H9 (cell line): Measurements from ENCODE around the gene HLA-C. TPM values are rescaled to one million over a fixed set of nuclear protein-coding genes. Genes with fewer than 3 reads are reported as not detected.

ENCODE experiments used
- DNase-seq: peaks from one replicate; pipeline ENCODE4 v3.0.0-alpha.2; 2017
- H2AFZ ChIP-seq: one replicate; pipeline ENCODE4 v1.6.1; 2013; ENCODE audit warnings: mild to moderate bottlenecking, low read length, control low read depth, moderate library complexity
- H2AK5ac ChIP-seq: 2 replicates; pipeline ENCODE4 v1.6.1; 2013; ENCODE audit warnings: low read length, control low read depth, mixed read lengths; ENCODE audit not compliant: insufficient read length
- H2BK120ac ChIP-seq: one replicate; pipeline ENCODE4 v1.6.1; 2013; ENCODE audit warnings: low read depth, mild to moderate bottlenecking, low read length, control low read depth, inconsistent platforms; ENCODE audit not compliant: poor library complexity, severe bottlenecking
- H2BK12ac ChIP-seq: 2 replicates; pipeline ENCODE4 v1.6.1; 2013; ENCODE audit warnings: low read length, control low read depth, mixed read lengths, low read depth; ENCODE audit not compliant: insufficient read length
- H2BK15ac ChIP-seq: 2 replicates; pipeline ENCODE4 v1.6.1; 2013; ENCODE audit warnings: low read depth, low read length, control low read depth
- H2BK20ac ChIP-seq: one replicate; pipeline ENCODE4 v1.6.1; 2013; ENCODE audit warnings: low read depth, mild to moderate bottlenecking, low read length, control low read depth, inconsistent platforms; ENCODE audit not compliant: poor library complexity, severe bottlenecking
- H2BK5ac ChIP-seq: 2 replicates; pipeline ENCODE4 v1.6.1; 2013; ENCODE audit warnings: low read length, control low read depth, mixed read lengths; ENCODE audit not compliant: insufficient read length
- H3K14ac ChIP-seq: 2 replicates; pipeline ENCODE4 v1.6.1; 2013; ENCODE audit warnings: low read length, control low read depth; ENCODE audit not compliant: insufficient read depth
- H3K18ac ChIP-seq: 2 replicates; pipeline ENCODE4 v1.6.1; 2013; ENCODE audit warnings: low read depth, mild to moderate bottlenecking, mixed read lengths, low read length, control low read depth; ENCODE audit not compliant: insufficient read length
- H3K23ac ChIP-seq: 2 replicates; pipeline ENCODE4 v1.6.1; 2013; ENCODE audit warnings: low read length, control low read depth, mixed read lengths, low read depth; ENCODE audit not compliant: insufficient read length
- H3K23me2 ChIP-seq: 2 replicates; pipeline ENCODE4 v1.6.1; 2013; ENCODE audit warnings: low read depth, mild to moderate bottlenecking, mixed read lengths, low read length, control low read depth; ENCODE audit not compliant: insufficient read length, poor library complexity, severe bottlenecking
- H3K27ac ChIP-seq: 2 replicates; pipeline ENCODE4 v1.5.1; 2013; ENCODE audit warnings: low read length, control low read depth, mixed read lengths, low read depth; ENCODE audit not compliant: insufficient read length
- H3K27me3 ChIP-seq: 2 replicates; pipeline ENCODE4 v1.6.1; 2013; ENCODE audit warnings: low read length, control low read depth, inconsistent platforms; ENCODE audit not compliant: insufficient read depth
- H3K4ac ChIP-seq: 2 replicates; pipeline ENCODE4 v1.6.1; 2013; ENCODE audit warnings: low read depth, mild to moderate bottlenecking, control low read depth, inconsistent platforms, low read length, moderate library complexity
- H3K4me1 ChIP-seq: 2 replicates; pipeline ENCODE4 v1.6.1; 2013; ENCODE audit warnings: low read length, control low read depth, inconsistent platforms; ENCODE audit not compliant: insufficient read depth
- H3K4me2 ChIP-seq: 2 replicates; pipeline ENCODE4 v1.6.1; 2013; ENCODE audit warnings: low read length, control low read depth, mixed read lengths; ENCODE audit not compliant: insufficient read length, insufficient read depth
- H3K56ac ChIP-seq: 2 replicates; pipeline ENCODE4 v1.6.1; 2013; ENCODE audit warnings: low read depth, mild to moderate bottlenecking, mixed read lengths, low read length, control low read depth; ENCODE audit not compliant: insufficient read length
- H3K79me1 ChIP-seq: 2 replicates; pipeline ENCODE4 v1.6.1; 2013; ENCODE audit warnings: low read depth, mild to moderate bottlenecking, moderate library complexity, low read length, control low read depth, inconsistent platforms; ENCODE audit not compliant: insufficient read depth, poor library complexity, severe bottlenecking
- H3K79me2 ChIP-seq: 2 replicates; pipeline ENCODE4 v1.6.1; 2013; ENCODE audit warnings: low read length, control low read depth, inconsistent platforms; ENCODE audit not compliant: insufficient read depth
- H3K9ac ChIP-seq: 2 replicates; pipeline ENCODE4 v1.6.1; 2013; ENCODE audit warnings: low read length, control low read depth, mixed read lengths; ENCODE audit not compliant: insufficient read length; ENCODE audit errors: extremely low read depth
- H3K9me3 ChIP-seq: one replicate; pipeline ENCODE4 v1.6.1; 2013; ENCODE audit warnings: low read depth, low read length, inconsistent platforms; ENCODE audit not compliant: control insufficient read depth
- H3T11ph ChIP-seq: one replicate; pipeline ENCODE4 v1.6.1; 2013; ENCODE audit warnings: mild to moderate bottlenecking, low read length, control low read depth, inconsistent platforms
- H4K20me1 ChIP-seq: one replicate; pipeline ENCODE4 v1.6.1; 2013; ENCODE audit not compliant: control insufficient read depth, insufficient read length, insufficient read depth
- H4K5ac ChIP-seq: 2 replicates; pipeline ENCODE4 v1.6.1; 2013; ENCODE audit warnings: low read depth, mild to moderate bottlenecking, mixed read lengths, low read length, control low read depth; ENCODE audit not compliant: insufficient read length
- H4K8ac ChIP-seq: replicated peaks from 2 replicates; pipeline ENCODE4 v1.6.1; 2013; ENCODE audit warnings: low read length, control low read depth, mixed read lengths, low read depth; ENCODE audit not compliant: insufficient read length
- H4K91ac ChIP-seq: 2 replicates; pipeline ENCODE4 v1.6.1; 2013; ENCODE audit warnings: low read depth, mild to moderate bottlenecking, moderate library complexity, mixed read lengths, low read length, control low read depth; ENCODE audit not compliant: insufficient read length
- H3K27ac Mint-ChIP-seq, 3 experiments: 2 replicates in 2 of 3; 3 replicates in 1 of 3; pipeline ENCODE4 v1.8.0; 2020 to 2021; ENCODE audit warnings: mixed read lengths in 3 of 3, mild to moderate bottlenecking in 1 of 3, moderate library complexity in 1 of 3
- H3K27me3 Mint-ChIP-seq: 2 replicates; pipeline ENCODE4 v1.8.0; 2021; ENCODE audit warnings: low read depth, mild to moderate bottlenecking, moderate library complexity, mixed read lengths
- H3K36me3 Mint-ChIP-seq, 3 experiments: 2 replicates in 2 of 3; 3 replicates in 1 of 3; pipeline ENCODE4 v1.8.0; 2020 to 2021; ENCODE audit warnings: low read depth in 3 of 3, mixed read lengths in 3 of 3; ENCODE audit not compliant: insufficient read depth in 1 of 3
- H3K4me1 Mint-ChIP-seq, 2 experiments: 2 replicates each; pipeline ENCODE4 v1.8.0; 2020; ENCODE audit warnings: mixed read lengths in 2 of 2
- H3K4me3 Mint-ChIP-seq, 2 experiments: 2 replicates in 1 of 2; 3 replicates in 1 of 2; pipeline ENCODE4 v1.8.0; 2020 to 2021; ENCODE audit warnings: mild to moderate bottlenecking in 2 of 2, mixed read lengths in 2 of 2, moderate library complexity in 1 of 2
- H3K9me3 Mint-ChIP-seq, 2 experiments: 2 replicates in 1 of 2; 3 replicates in 1 of 2; pipeline ENCODE4 v1.8.0; 2020; ENCODE audit warnings: mild to moderate bottlenecking in 2 of 2, mixed read lengths in 2 of 2, moderate library complexity in 1 of 2
- CTCF ChIP-seq: fragments of 200-600 bp; sonication (generic); conservative IDR thresholded peaks from 3 replicates; pipeline ENCODE4 v1.8.0; 2021; ENCODE audit warnings: antibody characterized with exemption, mild to moderate bottlenecking
- WGBS: extraction: QIAGEN DNeasy Blood & Tissue Kit; methylation state at CpG from one replicate; pipeline ENCODE4 v1.1.7; 2013; ENCODE audit warnings: missing lambda C conversion rate, low lambda C conversion rate, mixed read lengths; ENCODE audit not compliant: insufficient read length; ENCODE audit errors: extremely low coverage; 5-methylcytosine and 5-hydroxymethylcytosine counted together
- total RNA-seq: library from RNA; stranded (reverse); gene quantifications from 2 replicates; pipeline ENCODE4 v1.2.1, GENCODE V29; 2021

HLA-C gene
- total RNA-seq, 1 experiment from 2014 or later, result 239 TPM

DNA sequence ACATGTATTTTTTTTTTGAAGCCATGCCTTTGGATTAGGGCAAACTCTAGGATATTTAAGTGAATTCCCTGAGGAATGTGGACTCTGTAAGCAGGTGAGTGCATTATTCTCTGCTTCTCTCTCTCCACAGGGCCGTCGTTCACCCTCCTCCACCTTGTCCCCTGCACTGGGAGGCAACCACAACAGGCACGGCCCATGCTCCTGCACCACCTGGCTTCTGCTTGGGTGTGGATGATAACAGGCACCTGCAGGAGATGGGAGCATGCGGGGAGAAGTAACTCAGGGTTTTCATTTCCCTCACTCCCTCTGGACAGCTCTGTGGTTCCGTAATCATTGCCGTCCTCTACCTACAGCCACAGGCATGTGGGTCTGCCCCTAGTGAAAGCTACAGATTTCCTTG lies 43.4 kb downstream of the HLA-C start:
- Histone ChIP-seq H3K9ac (no peak overlapping the region), H3K14ac (no peak overlapping the region), H3K4me1 (no peaks in the 10 kb centered on the region), H4K5ac (no peak overlapping the region), H3K23me2 (no peaks in the 10 kb centered on the region), H3T11ph (no peak overlapping the region), H3K4me2 (no peak overlapping the region), H3K27ac (no peak overlapping the region), H3K9me3 (no peaks in the 10 kb centered on the region), H2BK120ac (no peak overlapping the region), H3K79me2 (no peaks in the 10 kb centered on the region), H3K23ac (no peak overlapping the region), H3K56ac (no peak overlapping the region), H4K91ac (no peak overlapping the region), H3K4ac (no peak overlapping the region), H4K8ac (no peak overlapping the region), H2BK12ac (no peak overlapping the region), H4K20me1 (no peaks in the 10 kb centered on the region), H3K18ac (no peak overlapping the region), H2AFZ (no peak overlapping the region), H2BK15ac (no peak overlapping the region), H2BK20ac (no peak overlapping the region), H3K79me1 (no peaks in the 10 kb centered on the region), H2BK5ac (no peak overlapping the region), H2AK5ac (no peak overlapping the region), H3K27me3 (no peaks in the 10 kb centered on the region)
- TF ChIP-seq CTCF, result no peak
- Mint-ChIP-seq H3K36me3 (no peaks in the 10 kb centered on the region; a peak in 1 of 7 replicates), H3K9me3 (no peaks in the 10 kb centered on the region), H3K4me3 (no peak overlapping the region), H3K27ac (no peak overlapping the region), H3K4me1 (peaks cover 12 to 15% of the 10 kb centered on the region in 2 experiments), H3K27me3 (peaks cover 10% of the 10 kb centered on the region)
- no peak for DNase-seq
- no CpG with 5 or more reads among the region's 6 CpGs for WGBS
